Neural progenitor cell (in vitro differentiated cells): Measurements from ENCODE around the gene COG4.

Source experiments
- EZH2 ChIP-seq: fragments of 200-600 bp; sonication (generic); IDR thresholded peaks from 2 replicates; pipeline ENCODE4 v1.6.1; 2017; ENCODE audit warnings: antibody characterized with exemption, mild to moderate bottlenecking, moderate library complexity
- TF ChIP-seq, protein P1 (sequence below): fragments of 200-600 bp; sonication (generic); IDR thresholded peaks from 2 replicates; pipeline ENCODE4 v1.5.1; 2017; ENCODE audit warnings: antibody characterized with exemption, mild to moderate bottlenecking

DNA sequence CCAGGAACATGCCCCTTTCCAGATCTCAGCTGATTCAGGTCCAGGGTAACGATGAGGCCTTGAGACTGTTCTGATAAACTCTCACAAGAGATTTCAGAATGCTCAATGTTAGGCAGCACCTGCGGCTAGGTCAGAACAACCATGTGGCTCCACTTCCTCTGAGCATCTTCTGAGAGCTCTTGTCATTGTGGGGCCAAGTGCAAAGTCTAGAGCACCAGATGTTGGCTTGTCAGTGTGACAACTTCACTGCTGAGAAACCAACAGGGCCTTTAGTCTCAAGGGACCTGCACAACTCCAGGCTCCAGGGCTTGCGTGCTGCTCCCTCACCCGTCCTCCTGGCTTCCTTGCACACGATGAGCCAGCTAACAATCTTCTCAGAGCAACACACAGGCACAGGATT, 39.9 kb downstream of the COG4 start:
- TF ChIP-seq, protein P1, sequence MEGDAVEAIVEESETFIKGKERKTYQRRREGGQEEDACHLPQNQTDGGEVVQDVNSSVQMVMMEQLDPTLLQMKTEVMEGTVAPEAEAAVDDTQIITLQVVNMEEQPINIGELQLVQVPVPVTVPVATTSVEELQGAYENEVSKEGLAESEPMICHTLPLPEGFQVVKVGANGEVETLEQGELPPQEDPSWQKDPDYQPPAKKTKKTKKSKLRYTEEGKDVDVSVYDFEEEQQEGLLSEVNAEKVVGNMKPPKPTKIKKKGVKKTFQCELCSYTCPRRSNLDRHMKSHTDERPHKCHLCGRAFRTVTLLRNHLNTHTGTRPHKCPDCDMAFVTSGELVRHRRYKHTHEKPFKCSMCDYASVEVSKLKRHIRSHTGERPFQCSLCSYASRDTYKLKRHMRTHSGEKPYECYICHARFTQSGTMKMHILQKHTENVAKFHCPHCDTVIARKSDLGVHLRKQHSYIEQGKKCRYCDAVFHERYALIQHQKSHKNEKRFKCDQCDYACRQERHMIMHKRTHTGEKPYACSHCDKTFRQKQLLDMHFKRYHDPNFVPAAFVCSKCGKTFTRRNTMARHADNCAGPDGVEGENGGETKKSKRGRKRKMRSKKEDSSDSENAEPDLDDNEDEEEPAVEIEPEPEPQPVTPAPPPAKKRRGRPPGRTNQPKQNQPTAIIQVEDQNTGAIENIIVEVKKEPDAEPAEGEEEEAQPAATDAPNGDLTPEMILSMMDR, result no peak
- no peak for TF ChIP-seq EZH2
